ENCODE measurements around the gene GNG10. TPM values are rescaled to one million over a fixed set of nuclear protein-coding genes. Genes with fewer than 3 reads are reported as not detected.

The GNG10 gene
- total RNA-seq, 4 donors from 2014 or later = 98.4 to 120 (median 104) TPM

GRCh38 chr9:111633389-111633736 is 28.0 kb upstream of the GNG10 start:
- ATAC-seq (ENCODE audit: low FRiP score) (no peak), DNase-seq (ENCODE audit: low spot score) (no peak)

GRCh38 chr9:111634860-111635259 is 26.5 kb upstream of the GNG10 start:
- no peak for TF ChIP-seq CTCF (IDR thresholded peaks at IDR 0.05)
- no peak for DNase-seq (ENCODE audit: low spot score)
- no peak for ATAC-seq (ENCODE audit: low FRiP score)

More at GRCh38 chr9:111633389-111633736, 28.0 kb upstream of the GNG10 start:
- TF ChIP-seq CTCF (IDR thresholded peaks at IDR 0.05) = no peak

GRCh38 chr9:111637421-111637950 is 23.9 kb upstream of the GNG10 start:
- TF ChIP-seq CTCF (IDR thresholded peaks at IDR 0.05) = no peak
- no peak for ATAC-seq (ENCODE audit: low FRiP score)
- DNase-seq (ENCODE audit: low spot score) = no peak

GRCh38 chr9:111644195-111644772 is 17.1 kb upstream of the GNG10 start:
- no peak for TF ChIP-seq CTCF (IDR thresholded peaks at IDR 0.05)
- no peak for ATAC-seq (ENCODE audit: low FRiP score)

GRCh38 chr9:111645806-111646205 is 15.6 kb upstream of the GNG10 start:
- DNase-seq (ENCODE audit: low spot score) = no peak
- no peak for TF ChIP-seq CTCF (IDR thresholded peaks at IDR 0.05)
- ATAC-seq (ENCODE audit: low FRiP score) = no peak

More at GRCh38 chr9:111644195-111644772, 17.1 kb upstream of the GNG10 start:
- no peak for DNase-seq (ENCODE audit: low spot score)

- no peak for TF ChIP-seq CTCF (IDR thresholded peaks at IDR 0.05)
- no peak for ATAC-seq (ENCODE audit: low FRiP score)
- DNase-seq (ENCODE audit: low spot score) = no peak
Measured at GRCh38 chr9:111646417-111646816, 15.0 kb upstream of the GNG10 start.

- DNase-seq (ENCODE audit: low spot score) (no peak), ATAC-seq (ENCODE audit: low FRiP score) (no peak)
- no peak for TF ChIP-seq CTCF (IDR thresholded peaks at IDR 0.05)
Measured at GRCh38 chr9:111648066-111648465, 13.3 kb upstream of the GNG10 start.

All from omental fat pad (tissue), 4 donors.